Adrenal gland (tissue), 5 donors: ENCODE results near the gene METTL16.

ENCODE experiments used
- POLR2A ChIP-seq, 2 donors: fragments of 450-650 bp; IDR thresholded peaks; one replicate each; pipeline ENCODE4 v1.6.1; 2017; ENCODE audit warnings: antibody characterized with exemption in 2 of 2, mild to moderate bottlenecking in 2 of 2, moderate library complexity in 1 of 2
- TF ChIP-seq, protein P1 (sequence below), 6 experiments: fragments of 450-650 bp in 4 of 6; fragments of 200-600 bp in 2 of 6; sonication (generic) in 1 of 6; IDR thresholded peaks; 1 replicate in 5 of 6; 2 replicates in 1 of 6; pipeline versions ENCODE4 v1.5.1 to v1.8.0; 2016 to 2021; ENCODE audit warnings: antibody characterized with exemption in 6 of 6, mild to moderate bottlenecking in 2 of 6, moderate library complexity in 1 of 6
- donor health status: DM: no; HTN: no; CAD: no.

GRCh38 chr17:2374549-2375285 is 137.0 kb downstream of the METTL16 start:
- TF ChIP-seq POLR2A (IDR thresholded peaks at IDR 0.05), result no peak
- TF ChIP-seq, protein P1, sequence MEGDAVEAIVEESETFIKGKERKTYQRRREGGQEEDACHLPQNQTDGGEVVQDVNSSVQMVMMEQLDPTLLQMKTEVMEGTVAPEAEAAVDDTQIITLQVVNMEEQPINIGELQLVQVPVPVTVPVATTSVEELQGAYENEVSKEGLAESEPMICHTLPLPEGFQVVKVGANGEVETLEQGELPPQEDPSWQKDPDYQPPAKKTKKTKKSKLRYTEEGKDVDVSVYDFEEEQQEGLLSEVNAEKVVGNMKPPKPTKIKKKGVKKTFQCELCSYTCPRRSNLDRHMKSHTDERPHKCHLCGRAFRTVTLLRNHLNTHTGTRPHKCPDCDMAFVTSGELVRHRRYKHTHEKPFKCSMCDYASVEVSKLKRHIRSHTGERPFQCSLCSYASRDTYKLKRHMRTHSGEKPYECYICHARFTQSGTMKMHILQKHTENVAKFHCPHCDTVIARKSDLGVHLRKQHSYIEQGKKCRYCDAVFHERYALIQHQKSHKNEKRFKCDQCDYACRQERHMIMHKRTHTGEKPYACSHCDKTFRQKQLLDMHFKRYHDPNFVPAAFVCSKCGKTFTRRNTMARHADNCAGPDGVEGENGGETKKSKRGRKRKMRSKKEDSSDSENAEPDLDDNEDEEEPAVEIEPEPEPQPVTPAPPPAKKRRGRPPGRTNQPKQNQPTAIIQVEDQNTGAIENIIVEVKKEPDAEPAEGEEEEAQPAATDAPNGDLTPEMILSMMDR (IDR thresholded peaks at IDR 0.05), result no peak
